Activated effector memory CD4-positive, alpha-beta T cell treated with Interleukin-2 at 50 U/mL for 16 hours (primary cell): ENCODE results near the gene IGFBP2.

Source experiments
- DNase-seq: peaks from one replicate; pipeline ENCODE4 v3.0.0-alpha.2; 2020

The IGFBP2 gene

DNA sequence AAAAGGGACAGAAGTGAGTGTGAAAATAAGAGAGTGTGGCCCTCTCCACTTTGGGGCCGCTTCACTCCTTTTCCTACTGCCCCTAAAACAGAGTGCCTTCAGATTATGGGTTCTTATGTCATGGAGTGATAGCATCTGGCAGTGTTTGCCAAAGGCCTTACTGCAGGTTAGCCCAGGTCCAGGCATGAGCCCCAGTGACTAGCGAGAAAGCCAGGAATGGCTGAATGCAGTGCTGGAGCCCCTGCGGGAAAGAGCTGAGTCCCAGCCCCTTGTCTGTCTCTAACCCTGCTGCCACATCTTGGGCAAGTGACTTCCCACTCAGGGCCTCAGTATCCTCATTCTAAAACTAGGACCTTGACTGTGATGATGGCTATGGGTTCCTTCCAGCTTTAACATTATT, 56.2 kb downstream of the IGFBP2 start:
- no peak for DNase-seq

DNA sequence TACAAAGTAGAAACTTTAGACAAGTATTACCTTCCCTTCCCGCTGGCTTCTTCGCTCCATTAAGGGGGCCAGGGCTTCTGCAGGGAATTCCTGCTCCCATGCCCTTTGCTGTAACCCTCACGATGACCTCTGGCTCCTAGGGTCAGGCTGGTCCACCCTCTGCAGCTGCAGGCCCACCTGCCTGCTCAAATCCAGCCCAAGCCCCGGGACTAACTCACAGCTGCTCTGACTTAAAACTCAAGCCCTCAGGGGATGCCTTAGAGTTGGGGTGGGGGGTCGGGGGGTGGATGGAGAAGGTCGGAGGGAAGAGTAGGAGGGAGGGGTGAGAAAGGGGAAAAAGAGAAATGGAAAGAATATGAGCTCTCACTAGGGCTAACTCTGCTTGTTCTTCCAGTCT, 57.2 kb downstream of the IGFBP2 start:
- no peak for DNase-seq

DNA sequence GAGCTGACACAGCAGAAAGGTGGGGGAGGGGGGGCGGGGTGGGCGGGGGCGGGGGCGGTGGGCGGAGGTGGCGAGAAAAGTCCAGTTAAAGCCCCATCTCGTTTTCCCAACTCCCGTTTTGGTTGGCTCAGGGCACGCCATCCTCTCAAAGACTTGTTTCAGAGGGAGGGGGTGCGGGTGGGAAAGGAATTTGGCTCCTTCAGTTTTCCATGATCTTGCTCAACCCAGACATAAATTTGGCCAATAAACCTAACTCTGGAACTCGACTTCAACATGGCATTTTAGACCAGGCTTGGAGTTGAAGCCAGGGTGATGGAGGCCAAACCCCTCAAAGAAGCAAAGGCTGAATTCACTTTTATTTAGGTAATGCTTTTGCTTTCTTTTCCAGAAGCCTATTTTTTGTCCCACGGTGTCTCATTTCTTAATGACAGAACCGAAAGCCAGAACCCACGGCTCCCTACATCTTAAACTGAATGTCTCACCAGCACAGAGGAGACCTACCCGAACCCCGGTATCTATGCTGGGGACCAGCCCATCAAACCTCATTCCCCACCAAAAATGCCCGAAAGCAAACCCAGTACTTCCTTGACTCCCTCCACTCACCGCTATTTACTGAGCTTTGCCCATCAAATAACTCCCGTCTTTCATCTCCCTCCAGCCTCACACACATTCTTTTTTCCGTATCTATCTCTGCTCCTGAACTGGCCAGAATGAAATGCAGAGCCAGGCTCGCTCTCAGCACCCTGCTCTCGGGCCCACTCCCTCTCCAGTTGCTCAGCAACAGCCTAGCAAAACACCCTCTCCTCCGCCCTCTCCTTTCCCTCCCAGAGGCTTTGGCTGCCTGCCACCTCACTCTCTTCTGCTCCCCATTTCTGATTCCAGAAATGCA, 57.9 kb downstream of the IGFBP2 start:
- DNase-seq: no peak

DNA sequence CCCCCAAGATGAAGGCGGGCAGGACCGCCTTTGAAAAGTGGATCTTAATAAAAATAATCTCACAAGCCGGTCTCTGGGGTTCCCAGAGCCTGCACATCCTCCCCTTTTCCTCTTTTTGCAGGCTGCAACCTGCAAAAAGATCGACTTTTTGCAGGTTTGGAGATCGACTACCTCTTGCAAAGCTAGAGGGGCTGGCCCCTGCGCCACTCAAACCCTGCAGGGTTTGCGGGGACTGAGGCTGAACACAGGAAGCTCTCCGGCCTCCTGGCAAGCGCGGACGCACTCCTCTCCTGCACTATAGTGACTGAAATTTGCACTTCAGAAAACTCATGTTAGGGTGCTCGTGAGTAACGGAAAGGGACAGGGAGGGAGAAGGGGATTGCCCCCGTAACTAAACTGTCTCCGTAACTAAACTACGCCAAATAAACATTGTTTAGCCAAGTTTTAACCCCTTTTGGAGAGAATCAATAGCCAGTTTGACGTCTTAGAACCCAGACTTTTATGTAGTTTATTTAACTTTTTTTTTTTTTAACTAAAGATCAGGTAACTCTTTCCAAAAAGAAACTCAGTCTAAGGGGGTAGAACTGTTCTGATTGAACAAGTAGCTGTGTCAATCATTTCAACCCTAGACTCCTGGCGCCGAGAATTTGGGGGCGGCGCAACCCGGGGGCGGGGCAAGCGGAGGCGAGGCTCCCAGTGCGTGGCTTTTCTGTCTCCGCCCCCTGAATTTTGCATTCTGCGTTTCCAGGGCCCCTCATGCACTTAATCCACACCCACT, 59.6 kb downstream of the IGFBP2 start:
- DNase-seq: no peak

DNA sequence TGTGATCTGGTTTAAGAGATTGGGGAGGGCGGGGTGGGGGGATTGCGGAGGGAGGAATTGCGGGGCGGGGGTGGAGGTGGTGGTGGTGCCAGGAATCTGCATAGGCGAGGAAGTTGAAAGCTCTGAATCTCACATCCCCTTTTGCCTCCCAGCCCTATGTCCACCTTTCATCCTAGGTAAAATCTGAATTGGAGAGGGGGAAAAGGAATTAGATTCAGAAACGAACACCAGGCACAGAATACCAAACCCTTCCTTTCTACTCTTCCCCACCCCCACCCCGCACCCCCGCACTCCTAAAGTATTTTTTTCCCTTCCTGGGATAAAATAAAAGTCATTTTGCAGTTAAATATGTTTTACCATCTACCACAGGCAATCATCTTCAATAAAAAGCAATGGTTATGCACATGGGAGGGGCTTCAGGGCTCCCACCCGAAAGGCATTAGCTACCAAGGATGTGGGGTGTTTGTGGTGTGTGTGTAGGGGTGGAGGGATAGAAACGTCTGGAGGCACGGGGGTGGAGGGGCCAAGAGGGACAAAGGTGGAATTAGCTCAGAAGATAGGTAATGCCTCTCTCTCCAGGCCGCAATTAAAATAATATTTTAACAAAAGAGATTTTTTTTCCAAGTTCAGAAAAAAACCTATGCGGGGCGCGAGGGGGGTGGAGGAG, 60.3 kb downstream of the IGFBP2 start:
- DNase-seq: no peak

DNA sequence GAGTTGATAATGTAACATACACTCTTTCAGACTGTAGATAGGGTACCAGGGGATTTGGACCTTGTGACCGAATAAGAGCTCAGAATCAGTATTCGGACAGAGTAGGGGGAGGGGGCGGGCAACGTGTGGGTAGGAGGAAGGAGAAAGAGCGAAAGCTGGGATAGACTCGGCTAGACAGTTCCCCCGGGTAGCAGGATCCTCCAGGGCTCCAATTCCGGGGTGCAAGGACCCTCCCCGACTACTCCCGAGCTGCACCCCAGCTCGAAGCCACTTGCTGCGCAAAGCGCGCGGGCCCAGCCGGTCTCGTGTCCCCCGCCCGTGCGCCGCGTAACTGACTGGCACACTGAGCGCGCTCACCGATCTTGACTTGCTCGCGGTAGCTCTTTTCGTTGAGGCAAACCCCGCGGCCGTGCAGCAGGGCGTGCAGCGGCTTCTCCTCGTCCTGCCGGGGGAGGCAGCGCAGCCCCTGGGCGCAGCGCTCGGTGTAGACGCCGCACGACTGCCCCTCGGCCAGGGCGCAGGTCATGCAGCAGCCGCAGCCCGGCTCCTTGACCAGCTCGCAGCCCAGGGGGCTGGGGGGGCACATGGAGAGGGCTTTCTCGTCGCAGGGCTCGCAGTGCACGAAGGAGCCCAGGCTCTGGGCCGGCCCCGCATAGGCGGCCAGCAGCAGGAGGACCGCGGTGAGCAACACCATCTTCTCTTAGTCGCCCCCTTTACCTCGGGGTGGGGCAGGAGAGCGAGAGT, 61.0 kb downstream of the IGFBP2 start:
- no peak for DNase-seq

DNA sequence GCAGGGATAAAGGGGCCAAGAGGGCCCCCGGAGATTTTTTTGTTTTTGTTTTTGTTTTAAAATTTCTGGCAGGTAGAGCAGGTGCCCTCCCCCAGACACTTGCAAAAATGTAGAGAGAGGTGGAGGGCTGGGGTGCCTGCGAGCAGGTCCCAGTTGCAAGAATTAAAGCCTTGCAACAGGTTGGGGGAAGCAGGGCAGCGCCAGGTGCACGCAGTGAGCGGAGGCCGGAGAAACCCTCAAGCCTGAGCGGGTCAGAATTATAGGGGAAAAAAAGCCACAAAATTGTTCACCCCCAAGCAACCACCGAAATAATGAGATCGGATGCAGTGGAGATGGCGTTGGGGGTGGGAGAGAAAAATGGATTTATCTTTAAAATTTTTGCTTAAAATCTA, 61.6 kb downstream of the IGFBP2 start:
- no peak for DNase-seq

DNA sequence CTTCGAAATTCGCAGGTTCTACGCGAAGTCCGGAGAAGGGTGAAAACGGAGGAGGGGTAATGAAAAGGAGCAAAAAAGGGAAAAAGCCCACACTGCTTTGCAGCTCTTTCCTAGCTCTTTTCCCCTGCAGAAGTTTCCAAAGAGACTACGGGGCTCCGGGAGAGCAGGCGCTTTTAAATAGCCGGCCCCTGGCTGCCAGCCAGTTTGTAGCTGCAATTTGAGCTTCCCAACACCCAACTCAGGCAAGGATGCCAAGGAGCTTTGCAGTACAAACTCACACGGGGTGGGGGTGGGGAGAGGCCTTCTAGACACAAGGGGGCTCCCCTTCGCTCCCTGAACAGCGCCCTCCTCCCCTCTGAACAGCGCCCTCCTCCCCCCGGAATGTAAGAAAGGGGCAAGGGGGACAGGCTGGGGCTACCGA, 62.2 kb downstream of the IGFBP2 start, which contains the start of gene IGFBP5:
Gene IGFBP5 (minus strand): TSS at position 149 of the 421 bp plus-strand sequence. CDS start 774 bp downstream, outside the sequence.
- DNase-seq: no peak

DNA sequence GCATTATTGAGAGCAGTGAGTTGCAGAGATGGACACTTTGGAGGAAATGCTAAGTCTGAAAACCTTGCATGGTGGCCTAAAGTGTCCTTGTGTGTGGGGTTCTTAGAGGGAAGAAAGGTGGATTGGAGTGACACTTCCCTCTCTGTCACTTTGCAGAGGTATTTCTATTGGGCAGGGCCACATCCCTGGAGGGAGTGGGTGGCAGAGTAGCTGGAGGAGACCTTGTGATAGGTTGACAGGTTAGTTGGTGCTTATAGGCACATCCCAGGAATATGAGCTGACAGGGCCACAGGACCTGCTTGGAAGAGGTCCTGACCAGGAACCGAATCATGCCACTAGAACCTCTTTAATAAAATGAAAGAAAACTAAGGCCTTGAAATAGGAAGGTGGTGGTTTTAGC, 63.1 kb downstream of the IGFBP2 start:
- DNase-seq: no peak

DNA sequence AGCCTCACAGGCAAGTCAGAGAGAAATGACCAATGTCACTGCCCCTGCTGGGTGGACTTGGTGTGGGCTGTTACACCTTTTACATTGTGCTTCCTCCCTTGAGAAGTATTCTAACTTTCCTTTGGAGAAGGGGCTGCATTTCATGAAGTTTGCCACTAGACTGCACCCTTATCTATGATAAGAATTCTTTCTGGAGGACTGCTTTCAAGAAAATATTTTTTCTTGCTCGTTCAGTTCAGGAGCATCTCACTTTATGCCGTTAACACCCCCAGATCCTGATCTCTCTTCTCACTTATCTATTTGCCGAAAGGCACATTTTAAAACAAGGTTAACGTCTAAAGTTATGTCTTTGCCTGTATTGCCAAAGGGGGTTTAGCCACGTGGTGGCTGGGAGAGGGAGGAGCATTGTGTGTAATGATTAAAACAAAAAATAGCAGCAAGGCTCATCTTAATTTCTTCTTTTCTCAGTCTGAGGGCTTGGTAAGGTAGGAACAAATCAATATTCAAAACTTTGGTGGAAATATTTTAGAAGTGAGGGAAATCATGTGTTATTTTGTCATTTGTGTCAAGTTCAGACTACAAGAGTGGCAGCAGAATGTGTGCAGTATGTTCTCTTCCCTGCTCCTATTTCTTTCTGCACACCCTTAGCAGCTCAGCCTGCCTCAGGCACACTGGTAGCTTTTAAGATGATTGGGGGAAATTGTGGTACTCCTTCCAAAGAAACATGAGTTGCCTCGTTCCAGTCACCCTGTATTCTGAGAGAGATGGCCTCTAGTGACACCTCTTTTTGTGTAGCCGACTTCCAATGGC, 63.7 kb downstream of the IGFBP2 start:
- DNase-seq: no peak

DNA sequence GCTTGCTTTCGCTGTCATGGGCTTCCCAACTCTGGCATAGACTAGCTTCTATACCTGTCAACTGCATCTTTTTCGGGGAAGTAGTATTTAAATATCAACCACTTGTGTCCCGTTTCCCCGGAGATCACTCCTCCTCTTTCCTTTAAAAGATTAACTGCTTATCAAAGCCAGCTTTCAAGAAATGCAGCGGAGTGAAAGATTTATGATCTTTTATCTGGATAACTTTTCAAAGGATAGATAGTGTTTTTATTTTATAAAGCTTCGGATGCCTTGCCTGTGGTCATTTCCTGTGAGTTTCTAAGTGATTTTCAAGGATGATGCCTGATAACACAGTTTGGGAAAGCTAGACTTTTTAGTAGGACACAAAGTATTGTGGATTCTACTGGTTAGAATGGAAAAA, 65.1 kb downstream of the IGFBP2 start:
- no peak for DNase-seq

DNA sequence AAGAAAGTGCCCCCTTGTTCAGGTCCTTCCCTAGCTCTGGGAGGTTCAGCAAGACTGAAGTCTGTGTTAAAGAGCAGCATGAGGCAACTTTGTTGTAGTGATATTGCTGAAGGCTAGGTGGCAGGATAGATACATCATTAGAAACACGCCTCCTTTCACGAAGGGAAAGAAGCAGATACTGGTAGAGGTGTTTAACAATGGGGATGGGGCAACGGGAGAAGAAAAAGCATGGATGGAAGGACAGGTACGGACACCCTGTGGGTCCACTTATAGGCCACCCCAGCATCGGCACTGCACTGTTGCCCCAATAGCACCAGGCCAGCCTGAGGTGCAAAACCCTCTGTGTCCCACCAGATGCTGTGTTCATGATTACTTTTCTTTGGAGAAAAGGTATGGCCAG, 65.7 kb downstream of the IGFBP2 start:
- no peak for DNase-seq

DNA sequence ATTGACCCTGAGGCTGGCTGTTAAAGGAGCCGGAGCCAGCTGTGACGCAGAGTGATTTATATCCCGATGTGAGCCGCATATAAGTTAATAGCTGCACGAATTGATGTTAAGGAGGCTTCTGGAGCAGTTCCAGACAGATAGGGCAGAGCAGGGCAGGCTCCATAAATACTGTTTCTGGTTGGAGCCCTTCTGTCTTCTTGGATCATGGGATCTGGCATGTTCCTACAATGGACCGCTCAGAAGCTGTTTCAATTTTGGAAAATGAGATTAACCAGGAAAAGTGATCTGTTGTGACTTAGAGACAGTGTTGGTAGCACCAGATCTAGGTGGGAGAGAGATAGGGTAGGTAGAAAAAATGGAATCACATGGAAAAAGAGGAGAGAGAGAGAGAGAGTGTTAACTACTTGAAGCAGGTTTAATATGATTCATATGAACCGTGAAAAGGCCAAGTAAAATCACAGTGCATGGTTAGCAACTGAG, 66.9 kb downstream of the IGFBP2 start:
- no peak for DNase-seq

DNA sequence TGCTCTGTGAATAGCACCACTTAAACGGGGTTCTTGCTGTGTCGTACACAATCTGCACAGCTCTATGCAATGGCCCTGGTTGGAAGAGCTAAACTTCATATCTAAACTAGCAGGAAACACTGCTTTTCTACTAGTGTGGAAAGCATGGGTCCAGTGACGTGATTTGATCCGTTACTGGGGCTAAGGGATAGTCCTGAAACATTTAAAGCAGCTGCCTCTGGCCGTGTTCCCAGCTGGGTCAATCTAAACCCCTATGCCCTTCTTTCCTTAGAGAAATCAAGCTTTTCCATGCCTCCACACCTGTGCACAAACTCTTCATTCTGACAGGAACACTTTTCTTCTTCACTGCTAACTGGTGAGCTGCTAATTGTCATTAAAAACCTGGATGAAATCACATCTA, 67.6 kb downstream of the IGFBP2 start:
- DNase-seq: no peak

DNA sequence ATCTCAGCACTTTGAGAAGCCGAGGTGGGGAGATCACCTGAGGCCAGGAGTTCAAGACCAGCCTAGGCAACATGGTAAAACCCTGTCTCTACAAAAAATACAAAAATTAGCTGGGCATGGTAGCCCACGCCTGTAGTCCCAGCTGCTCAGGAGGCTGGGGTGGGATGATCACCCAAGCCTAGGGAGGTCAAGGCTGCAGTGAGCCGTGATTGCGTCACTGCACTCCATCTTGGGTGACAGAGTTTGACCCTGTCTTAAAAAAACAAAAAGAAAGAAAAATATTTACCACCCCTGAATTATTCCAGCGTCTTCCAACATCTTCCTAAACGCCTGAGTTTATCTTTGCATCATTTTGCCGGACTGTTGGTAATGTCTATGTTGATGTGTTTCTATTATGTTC, 68.3 kb downstream of the IGFBP2 start:
- DNase-seq: no peak

DNA sequence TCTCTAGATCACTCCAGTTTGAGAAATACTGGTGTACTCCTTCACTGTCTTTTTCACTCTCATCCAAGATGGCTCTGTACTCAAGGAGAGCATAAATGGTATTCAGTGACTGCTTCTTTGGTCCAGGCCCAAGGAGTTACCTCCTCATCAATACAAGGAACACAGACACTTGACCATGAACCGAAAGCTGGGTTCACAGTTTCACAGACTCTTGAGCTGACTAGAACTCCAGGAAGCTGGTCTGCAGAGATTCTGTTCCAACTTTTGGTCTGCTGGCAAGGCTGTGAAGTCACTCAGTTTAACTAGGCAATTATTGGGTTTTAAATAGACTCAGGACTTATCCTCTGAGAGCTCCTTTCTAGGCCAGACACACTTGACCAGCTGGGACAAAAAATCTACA, 69.5 kb downstream of the IGFBP2 start:
- DNase-seq: no peak

DNA sequence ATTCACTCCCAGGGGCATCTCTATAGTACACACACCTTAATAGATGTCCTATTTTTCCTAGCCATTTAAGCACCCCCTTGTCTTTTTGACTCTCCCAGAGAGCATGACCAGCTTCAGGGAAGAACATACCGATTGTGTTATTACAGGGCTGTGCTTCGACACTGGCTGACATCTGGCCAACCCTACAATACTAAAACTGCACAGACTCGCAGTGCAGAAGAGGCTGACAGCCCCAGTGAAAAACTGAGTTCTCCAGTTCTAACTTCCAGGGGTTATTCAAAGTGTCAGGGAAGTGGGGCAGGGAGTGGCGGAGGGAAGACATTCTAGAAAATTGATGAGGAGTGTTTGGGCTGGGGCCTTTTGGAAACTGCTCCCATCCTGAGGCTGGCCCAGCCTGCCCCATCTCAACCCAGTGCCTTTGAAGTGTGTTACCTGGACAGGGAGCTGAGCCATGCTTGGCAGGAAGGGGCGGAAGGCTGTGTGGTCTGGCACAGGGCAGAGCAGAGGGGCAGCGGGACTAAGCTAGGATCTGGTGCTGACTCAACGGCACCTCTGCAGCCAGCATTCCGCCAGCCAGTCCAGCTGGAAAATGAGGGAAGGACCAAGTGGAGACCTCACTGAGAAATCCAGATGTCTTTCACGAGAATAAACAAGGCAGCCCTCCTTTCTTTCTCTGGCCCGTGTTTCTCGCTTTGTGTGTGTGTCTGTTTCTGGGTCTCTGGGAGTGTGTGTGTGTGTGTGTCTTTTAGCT, 77.5 kb downstream of the IGFBP2 start:
- DNase-seq: no peak

DNA sequence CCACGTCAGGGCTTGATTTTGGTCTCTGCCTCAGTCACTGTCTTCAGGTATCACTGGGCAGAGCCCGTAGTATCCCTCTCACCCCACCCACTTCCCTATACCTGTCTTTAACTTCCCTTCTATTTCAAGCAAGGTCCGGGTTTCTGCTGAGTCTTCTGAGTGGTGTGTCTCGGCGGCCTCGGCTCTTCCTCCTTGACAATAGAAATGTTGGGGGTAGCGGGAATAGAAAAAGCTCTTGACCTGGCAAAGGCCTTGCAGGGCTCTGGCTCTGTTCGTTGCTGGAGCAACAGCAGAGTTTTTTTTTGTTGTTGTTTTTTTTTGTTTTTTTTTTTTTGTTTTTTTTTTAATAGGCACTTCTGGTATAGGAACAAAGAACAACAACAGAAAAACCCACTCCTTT, 78.1 kb downstream of the IGFBP2 start:
- DNase-seq: no peak

DNA sequence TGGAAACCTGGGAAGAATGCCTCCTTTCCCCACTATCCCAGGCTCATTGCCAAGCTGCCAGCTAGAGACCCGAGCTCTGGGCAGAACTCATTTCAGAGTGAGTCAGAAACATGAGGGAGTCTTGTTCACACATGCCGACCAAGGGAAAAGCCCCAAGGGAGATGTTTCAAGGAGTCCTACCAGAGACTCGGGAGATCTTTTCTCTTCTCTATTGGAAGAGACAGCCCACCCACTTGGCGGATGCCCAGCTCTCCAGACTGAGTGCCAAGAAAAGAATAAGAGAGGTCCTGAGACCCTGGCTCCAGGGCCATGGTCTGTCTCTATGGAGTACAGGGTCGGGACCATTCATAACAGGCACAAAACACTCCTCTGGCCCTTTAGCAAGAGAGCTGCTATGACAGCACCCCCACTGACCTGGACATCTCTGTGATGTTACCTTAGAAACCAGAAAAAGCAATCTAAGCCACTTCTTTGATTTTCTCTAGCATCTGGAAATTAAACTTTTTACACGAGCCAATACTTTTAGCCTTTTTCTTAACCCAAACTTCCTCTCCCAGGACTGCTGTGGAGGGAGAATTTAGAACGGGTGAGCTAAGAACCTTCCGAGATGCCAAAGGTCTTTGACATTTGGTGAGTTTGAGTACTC, 80.6 kb downstream of the IGFBP2 start:
- no peak for DNase-seq
